Endothelial cell of umbilical vein (primary cell): ENCODE results near the gene PSAPL1. TPM values are rescaled to one million over a fixed set of nuclear protein-coding genes. Genes with fewer than 3 reads are reported as not detected.

Experiments used
- BruUV-seq: library from RNA; stranded (reverse); fragments of 400-500 nt; replicated peaks from 2 replicates; lab custom pipeline; 2021; lab: Mats Ljungman, UMichigan
- CTCF ChIA-PET: fragments of 300-600, 350-600 bp; sonication (Branson Sonifier 250); formaldehyde crosslinking; loops from one replicate; lab custom pipeline; 2021; ENCODE audit warnings: antibody characterized with exemption, inconsistent platforms; lab: Charles Lee
- POLR2A ChIA-PET: fragments of 300-600, 350-600 bp; sonication (Branson Sonifier 250); formaldehyde crosslinking; loops from one replicate; lab custom pipeline; 2021; ENCODE audit warnings: antibody characterized with exemption, inconsistent platforms; lab: Charles Lee
- DNase-seq: peaks from one replicate; pipeline ENCODE4 v3.0.0-alpha.2; 2011; ENCODE audit warnings: low read depth, low spot score
- FAIRE-seq: peaks from 2 replicates; lab custom pipeline; 2011; peaks lifted over from hg19 to GRCh38; lab: Jason Lieb, UNC
- H2AFZ ChIP-seq: 2 replicates; pipeline ENCODE4 v1.6.0; 2012; ENCODE audit warnings: low read depth, low read length, control low read depth, inconsistent platforms
- H3K27ac ChIP-seq: 2 replicates; pipeline ENCODE4 v1.5.1; 2011; ENCODE audit warnings: low read depth, mild to moderate bottlenecking, control low read depth, low read length, moderate library complexity; ENCODE audit not compliant: insufficient read depth
- H3K27me3 ChIP-seq, 2 experiments: 2 replicates each; pipeline versions ENCODE4 v1.6.0 to v1.6.1; 2011; ENCODE audit warnings: low read length in 2 of 2, mixed read lengths in 1 of 2; ENCODE audit not compliant: control insufficient read depth in 2 of 2, insufficient read depth in 2 of 2
- H3K36me3 ChIP-seq, 2 experiments: 2 replicates in 1 of 2; 3 replicates in 1 of 2; pipeline ENCODE4 v1.5.1; 2011; ENCODE audit warnings: low read length in 2 of 2, mild to moderate bottlenecking in 1 of 2, moderate library complexity in 1 of 2; ENCODE audit not compliant: control insufficient read depth in 2 of 2, insufficient read depth in 2 of 2; ENCODE audit errors: extremely low read depth in 1 of 2
- H3K4me1 ChIP-seq: 3 replicates; pipeline ENCODE4 v1.5.1; 2011; ENCODE audit warnings: mild to moderate bottlenecking, low read length; ENCODE audit not compliant: control insufficient read depth, insufficient read depth; ENCODE audit errors: extremely low read depth
- H3K4me2 ChIP-seq: 2 replicates; pipeline ENCODE4 v1.6.1; 2011; ENCODE audit warnings: low read length, control low read depth, mixed read lengths; ENCODE audit not compliant: insufficient read depth
- H3K4me3 ChIP-seq, 3 experiments: fragments of 200-600 bp in 1 of 3; sonication (generic), shearing (Covaris generic) in 1 of 3; replicated peaks in 1 of 3; 2 replicates each; pipeline ENCODE4 v1.5.1; 2011 to 2016; ENCODE audit warnings: control low read depth in 3 of 3, low read length in 3 of 3, mild to moderate bottlenecking in 2 of 3, inconsistent platforms in 1 of 3, low read depth in 1 of 3, moderate library complexity in 1 of 3; ENCODE audit not compliant: insufficient read depth in 1 of 3
- H3K79me2 ChIP-seq: 2 replicates; pipeline ENCODE4 v1.6.0; 2012; ENCODE audit warnings: low read length, inconsistent platforms; ENCODE audit not compliant: control insufficient read depth, insufficient read depth
- H3K9ac ChIP-seq: replicated peaks from 2 replicates; pipeline ENCODE3; 2011; ENCODE audit warnings: low read length, control low read depth; ENCODE audit not compliant: insufficient read depth; ENCODE audit errors: extremely low read depth
- H3K9me1 ChIP-seq: replicated peaks from 3 replicates; pipeline ENCODE4 v1.6.0; 2011; ENCODE audit warnings: mild to moderate bottlenecking, low read length; ENCODE audit not compliant: control insufficient read depth, insufficient read depth; ENCODE audit errors: extremely low read depth
- H3K9me3 ChIP-seq: replicated peaks from 2 replicates; pipeline ENCODE4 v1.5.1; 2012; ENCODE audit warnings: low read length, inconsistent platforms; ENCODE audit not compliant: control insufficient read depth, insufficient read depth
- H4K20me1 ChIP-seq: replicated peaks from 2 replicates; pipeline ENCODE3; 2011; ENCODE audit warnings: mild to moderate bottlenecking, low read length; ENCODE audit not compliant: control insufficient read depth, insufficient read depth; ENCODE audit errors: extremely low read depth
- CTCF ChIP-seq, 2 donors: IDR thresholded peaks; 1 replicate in 1 of 2; 2 replicates in 1 of 2; pipeline ENCODE4 v1.5.1; 2011; ENCODE audit warnings: low read length in 2 of 2, mild to moderate bottlenecking in 2 of 2, moderate library complexity in 2 of 2, control low read depth in 1 of 2, inconsistent platforms in 1 of 2, low read depth in 1 of 2; ENCODE audit not compliant: insufficient read depth in 1 of 2; ENCODE audit errors: extremely low read depth in 1 of 2
- EZH2 ChIP-seq: IDR thresholded peaks from 2 replicates; pipeline ENCODE4 v1.6.1; 2012; ENCODE audit warnings: borderline replicate concordance, low read depth, mild to moderate bottlenecking, moderate library complexity, low read length, inconsistent platforms; ENCODE audit not compliant: severe bottlenecking
- FOS ChIP-seq: IDR thresholded peaks from 2 replicates; pipeline ENCODE4 v1.6.1; 2011; ENCODE audit warnings: mild to moderate bottlenecking, low read length, moderate library complexity, borderline replicate concordance; ENCODE audit not compliant: insufficient read depth
- GATA2 ChIP-seq: IDR thresholded peaks from 2 replicates; pipeline ENCODE4 v1.7.0; 2011; ENCODE audit warnings: low read depth, mild to moderate bottlenecking, moderate library complexity, mixed read lengths, low read length; ENCODE audit not compliant: insufficient read length, insufficient read depth
- JUN ChIP-seq: IDR thresholded peaks from 2 replicates; pipeline ENCODE4 v1.6.1; 2011; ENCODE audit warnings: borderline replicate concordance, low read depth; ENCODE audit not compliant: insufficient read length, insufficient read depth
- MAX ChIP-seq: IDR thresholded peaks from 2 replicates; pipeline ENCODE4 v1.6.1; 2011; ENCODE audit not compliant: insufficient read depth, insufficient read length
- MYC ChIP-seq: IDR thresholded peaks from one replicate; pipeline ENCODE4 v1.6.1; 2011; ENCODE audit warnings: mild to moderate bottlenecking, low read depth, low read length
- POLR2A ChIP-seq: IDR thresholded peaks from 2 replicates; pipeline ENCODE4 v1.6.1; 2012; ENCODE audit warnings: low read depth, mild to moderate bottlenecking, control low read depth, low read length
- POLR2AphosphoS5 ChIP-seq: IDR thresholded peaks from 2 replicates; pipeline ENCODE4 v1.6.1; 2012; ENCODE audit warnings: low read depth, mild to moderate bottlenecking, control low read depth, low read length, moderate library complexity; ENCODE audit not compliant: insufficient read depth
- dilution Hi-C: fragments of 300-500 bp; cut with MboI; formaldehyde crosslinking; loops from one replicate; pipeline ENCODE4 v1.15.0; 2019; ENCODE audit warnings: low sequenced_read_pairs; ENCODE audit not compliant: extremely low pct_ligation_motif_present
- intact Hi-C: fragments of 100-400 bp; cut with micrococcal nuclease; formaldehyde crosslinking; loops from one replicate; pipeline ENCODE4 v1.10.0; 2022
- polyA plus RNA-seq, 4 experiments: library from polyadenylated mRNA; depleted of rRNA in 3 of 4; stranded (reverse) in 3 of 4; unstranded in 1 of 4; fragments of >200 nt; gene quantifications; 2 replicates each; pipeline versions ENCODE4 v1.2.1 to v1.2.3, GENCODE V29; 2011 to 2012; ENCODE audit warnings: missing spikeins in 1 of 4
- total RNA-seq: library from RNA; stranded (reverse); gene quantifications from 2 replicates; pipeline ENCODE4 v1.2.3, GENCODE V29; 2021

PSAPL1 gene
- total and polyA plus RNA-seq, 2 donors (not counting 3 experiments of a cell fraction or from before 2014, with no cell fraction given), result not detected

GRCh38 chr4:7398788-7399439 is 35.8 kb downstream of the PSAPL1 start:
- no peak for TF ChIP-seq POLR2A
- TF ChIP-seq EZH2, result no peak
- TF ChIP-seq CTCF (IDR thresholded peaks at IDR 0.05; ENCODE audit: extremely low read depth in 1 of 2, insufficient read depth in 1 of 2, low read depth in 1 of 2, low read length in 2 of 2), result no peak
- TF ChIP-seq JUN, result no peak
- TF ChIP-seq FOS, result no peak
- no peak for TF ChIP-seq POLR2AphosphoS5
- no peak for TF ChIP-seq MAX
- no peak for TF ChIP-seq MYC
- TF ChIP-seq GATA2, result no peak
- FAIRE-seq (no peak), DNase-seq (no peak)
- Histone ChIP-seq H4K20me1 (no peaks in the 10 kb centered on the region), H3K4me1 (no peaks in the 10 kb centered on the region), H3K36me3 (no peaks in the 10 kb centered on the region), H3K79me2 (no peaks in the 10 kb centered on the region), H3K27me3 (no peaks in the 10 kb centered on the region), H3K9ac (no peak overlapping the region), H3K4me2 (no peak overlapping the region), H2AFZ (no peak overlapping the region), H3K4me3 (no peak overlapping the region), H3K9me3 (no peaks in the 10 kb centered on the region), H3K27ac (no peak overlapping the region), H3K9me1 (no peaks in the 10 kb centered on the region)
- POLR2A ChIA-PET, result no interaction called here
- dilution Hi-C loops (no loop called here), intact Hi-C loops (no loop called here)
- CTCF ChIA-PET, result no interaction called here
- no TSS peak for BruUV-seq
